ENCODE measurements around the gene GHR.

The GHR gene

GRCh38 chr5:42423285-42424165 lies at the start of gene GHR:
Gene GHR, plus strand, starts transcription at chr5:42423439. Its CDS starts 142,436 bp downstream, at chr5:42565875.
- DNase-seq: no peak

- DNase-seq: no peak
These were observed 48.5 kb upstream of the GHR start for GRCh38 chr5:42374679-42375273.

GRCh38 chr5:42377496-42377895 lies 45.7 kb upstream of the GHR start:
- DNase-seq: no peak

- DNase-seq: no peak
These were observed 41.3 kb upstream of the GHR start for GRCh38 chr5:42381973-42382372.

GRCh38 chr5:42387563-42387962 lies 35.7 kb upstream of the GHR start:
- DNase-seq: no peak

- DNase-seq: no peak
These were observed 33.1 kb upstream of the GHR start for GRCh38 chr5:42390115-42390514.

- DNase-seq: no peak
These were observed 30.3 kb upstream of the GHR start for GRCh38 chr5:42392917-42393316.

- DNase-seq: no peak
These were observed 27.1 kb upstream of the GHR start for GRCh38 chr5:42396111-42396510.

GRCh38 chr5:42397267-42397666 lies 26.0 kb upstream of the GHR start:
- no peak for DNase-seq

- no peak for DNase-seq
These were observed 23.5 kb upstream of the GHR start for GRCh38 chr5:42399702-42400101.

- DNase-seq: no peak
These were observed 22.8 kb upstream of the GHR start for GRCh38 chr5:42400474-42400873.

GRCh38 chr5:42403236-42403635 lies 20.0 kb upstream of the GHR start:
- DNase-seq: no peak

- no peak for DNase-seq
These were observed 18.9 kb upstream of the GHR start for GRCh38 chr5:42404366-42404765.

GRCh38 chr5:42419294-42419693 lies 3.9 kb upstream of the GHR start:
- DNase-seq: no peak

GRCh38 chr5:42422656-42423280 lies 471 bp upstream of the GHR start:
- DNase-seq: no peak

GRCh38 chr5:42426016-42426415 lies 2.8 kb downstream of the GHR start:
- no peak for DNase-seq

- DNase-seq: no peak
These were observed 6.5 kb downstream of the GHR start for GRCh38 chr5:42429694-42430093.

- no peak for DNase-seq
These were observed 10.9 kb downstream of the GHR start for GRCh38 chr5:42434047-42434724.

- DNase-seq: no peak
These were observed 12.8 kb downstream of the GHR start for GRCh38 chr5:42436051-42436450.

- no peak for DNase-seq
These were observed 31.2 kb downstream of the GHR start for GRCh38 chr5:42454216-42454995.

- no peak for DNase-seq
These were observed 37.8 kb downstream of the GHR start for GRCh38 chr5:42461033-42461432.

GRCh38 chr5:42461507-42461906 lies 38.3 kb downstream of the GHR start:
- DNase-seq: no peak

- no peak for DNase-seq
These were observed 38.8 kb downstream of the GHR start for GRCh38 chr5:42462083-42462482.
